H4 (cell line): ENCODE measurements around the gene KTN1. TPM values are rescaled to one million over a fixed set of nuclear protein-coding genes. Genes with fewer than 3 reads are reported as not detected.

ENCODE experiments used
- DNase-seq: peaks from one replicate; pipeline ENCODE4 v3.0.0-alpha.2; 2015; ENCODE audit warnings: low spot score
- total RNA-seq: library from RNA; depleted of rRNA; stranded (reverse); fragments of >200 nt; shearing (Covaris generic); gene quantifications from 2 replicates; pipeline ENCODE4 v1.2.3, GENCODE V29; 2014; rRNA removed

KTN1 gene
- total RNA-seq, 1 experiment from 2014 or later = 77.4 TPM

GRCh38 chr14:55715889-55716288 is 135.9 kb downstream of the KTN1 start:
- no peak for DNase-seq

- DNase-seq = no peak
These were observed 137.6 kb downstream of the KTN1 start for GRCh38 chr14:55717621-55718020.

GRCh38 chr14:55718551-55718950 is 138.5 kb downstream of the KTN1 start:
- DNase-seq = no peak

- DNase-seq = no peak
These were observed 140.8 kb downstream of the KTN1 start for GRCh38 chr14:55720796-55721195.

GRCh38 chr14:55721353-55721752 is 141.3 kb downstream of the KTN1 start:
- DNase-seq = peak; percentile 96

GRCh38 chr14:55722054-55722453 is 142.0 kb downstream of the KTN1 start:
- no peak for DNase-seq

- DNase-seq = no peak
These were observed 144.7 kb downstream of the KTN1 start for GRCh38 chr14:55724736-55725135.

- no peak for DNase-seq
These were observed 150.7 kb downstream of the KTN1 start for GRCh38 chr14:55730592-55731310.

GRCh38 chr14:55731311-55731872 is 151.4 kb downstream of the KTN1 start:
- no peak for DNase-seq

GRCh38 chr14:55731881-55732498 is 152.0 kb downstream of the KTN1 start:
- no peak for DNase-seq

- no peak for DNase-seq
These were observed 153.6 kb downstream of the KTN1 start for GRCh38 chr14:55733599-55733998.

Other genes starting within 250 kb of the KTN1 start
- 5.7 and 6.4 TPM in 2 replicates for gene ATG14, start 168.4 kb upstream of the KTN1 start, total RNA-seq
- gene TBPL2, start 139.6 kb upstream of the KTN1 start, total RNA-seq = not detected in 2 replicates